Measurements from ENCODE around the gene SPATA31E1.

DNA sequence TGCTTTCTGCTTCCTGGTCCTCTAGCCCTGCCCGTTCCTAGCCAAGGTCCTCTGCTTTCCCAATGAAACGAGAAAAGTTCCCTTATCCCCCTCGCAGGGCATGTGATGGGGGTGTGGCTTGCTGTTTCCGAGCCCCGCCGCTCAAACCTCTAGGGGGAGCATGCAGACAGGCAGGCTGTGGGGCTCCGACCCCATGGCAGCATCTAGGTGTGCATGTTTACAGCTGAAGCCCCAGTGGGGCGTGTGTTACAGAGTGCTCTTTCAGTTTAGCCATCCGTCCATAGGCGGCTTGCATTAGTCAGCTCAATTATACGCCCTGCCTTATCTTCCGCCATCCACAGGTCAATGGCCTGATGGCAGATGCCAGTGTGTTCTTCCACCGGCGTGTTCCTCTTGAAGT, 48.3 kb upstream of the SPATA31E1 start:
- TF ChIP-seq GABPA (IDR thresholded peaks at IDR 0.05; ENCODE audit: low read depth) (no peak), ELF1 (IDR thresholded peaks at IDR 0.05) (no peak)
- TF ChIP-seq, protein P1, sequence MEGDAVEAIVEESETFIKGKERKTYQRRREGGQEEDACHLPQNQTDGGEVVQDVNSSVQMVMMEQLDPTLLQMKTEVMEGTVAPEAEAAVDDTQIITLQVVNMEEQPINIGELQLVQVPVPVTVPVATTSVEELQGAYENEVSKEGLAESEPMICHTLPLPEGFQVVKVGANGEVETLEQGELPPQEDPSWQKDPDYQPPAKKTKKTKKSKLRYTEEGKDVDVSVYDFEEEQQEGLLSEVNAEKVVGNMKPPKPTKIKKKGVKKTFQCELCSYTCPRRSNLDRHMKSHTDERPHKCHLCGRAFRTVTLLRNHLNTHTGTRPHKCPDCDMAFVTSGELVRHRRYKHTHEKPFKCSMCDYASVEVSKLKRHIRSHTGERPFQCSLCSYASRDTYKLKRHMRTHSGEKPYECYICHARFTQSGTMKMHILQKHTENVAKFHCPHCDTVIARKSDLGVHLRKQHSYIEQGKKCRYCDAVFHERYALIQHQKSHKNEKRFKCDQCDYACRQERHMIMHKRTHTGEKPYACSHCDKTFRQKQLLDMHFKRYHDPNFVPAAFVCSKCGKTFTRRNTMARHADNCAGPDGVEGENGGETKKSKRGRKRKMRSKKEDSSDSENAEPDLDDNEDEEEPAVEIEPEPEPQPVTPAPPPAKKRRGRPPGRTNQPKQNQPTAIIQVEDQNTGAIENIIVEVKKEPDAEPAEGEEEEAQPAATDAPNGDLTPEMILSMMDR (IDR thresholded peaks at IDR 0.05): no peak
- TF ChIP-seq, protein P2, sequence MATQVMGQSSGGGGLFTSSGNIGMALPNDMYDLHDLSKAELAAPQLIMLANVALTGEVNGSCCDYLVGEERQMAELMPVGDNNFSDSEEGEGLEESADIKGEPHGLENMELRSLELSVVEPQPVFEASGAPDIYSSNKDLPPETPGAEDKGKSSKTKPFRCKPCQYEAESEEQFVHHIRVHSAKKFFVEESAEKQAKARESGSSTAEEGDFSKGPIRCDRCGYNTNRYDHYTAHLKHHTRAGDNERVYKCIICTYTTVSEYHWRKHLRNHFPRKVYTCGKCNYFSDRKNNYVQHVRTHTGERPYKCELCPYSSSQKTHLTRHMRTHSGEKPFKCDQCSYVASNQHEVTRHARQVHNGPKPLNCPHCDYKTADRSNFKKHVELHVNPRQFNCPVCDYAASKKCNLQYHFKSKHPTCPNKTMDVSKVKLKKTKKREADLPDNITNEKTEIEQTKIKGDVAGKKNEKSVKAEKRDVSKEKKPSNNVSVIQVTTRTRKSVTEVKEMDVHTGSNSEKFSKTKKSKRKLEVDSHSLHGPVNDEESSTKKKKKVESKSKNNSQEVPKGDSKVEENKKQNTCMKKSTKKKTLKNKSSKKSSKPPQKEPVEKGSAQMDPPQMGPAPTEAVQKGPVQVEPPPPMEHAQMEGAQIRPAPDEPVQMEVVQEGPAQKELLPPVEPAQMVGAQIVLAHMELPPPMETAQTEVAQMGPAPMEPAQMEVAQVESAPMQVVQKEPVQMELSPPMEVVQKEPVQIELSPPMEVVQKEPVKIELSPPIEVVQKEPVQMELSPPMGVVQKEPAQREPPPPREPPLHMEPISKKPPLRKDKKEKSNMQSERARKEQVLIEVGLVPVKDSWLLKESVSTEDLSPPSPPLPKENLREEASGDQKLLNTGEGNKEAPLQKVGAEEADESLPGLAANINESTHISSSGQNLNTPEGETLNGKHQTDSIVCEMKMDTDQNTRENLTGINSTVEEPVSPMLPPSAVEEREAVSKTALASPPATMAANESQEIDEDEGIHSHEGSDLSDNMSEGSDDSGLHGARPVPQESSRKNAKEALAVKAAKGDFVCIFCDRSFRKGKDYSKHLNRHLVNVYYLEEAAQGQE (IDR thresholded peaks at IDR 0.05; ENCODE audit: low read depth, low read length): no peak
